HG02943 (cell line): Measurements from ENCODE around the gene TBX5.

ENCODE experiments used
- ATAC-seq: cut with Tn5 transposase; IDR thresholded peaks from one replicate; pipeline ENCODE4 v1.9.1; 2021; ENCODE audit warnings: mild to moderate bottlenecking, low read depth, moderate library complexity; ENCODE audit not compliant: unreplicated experiment

The TBX5 gene

DNA sequence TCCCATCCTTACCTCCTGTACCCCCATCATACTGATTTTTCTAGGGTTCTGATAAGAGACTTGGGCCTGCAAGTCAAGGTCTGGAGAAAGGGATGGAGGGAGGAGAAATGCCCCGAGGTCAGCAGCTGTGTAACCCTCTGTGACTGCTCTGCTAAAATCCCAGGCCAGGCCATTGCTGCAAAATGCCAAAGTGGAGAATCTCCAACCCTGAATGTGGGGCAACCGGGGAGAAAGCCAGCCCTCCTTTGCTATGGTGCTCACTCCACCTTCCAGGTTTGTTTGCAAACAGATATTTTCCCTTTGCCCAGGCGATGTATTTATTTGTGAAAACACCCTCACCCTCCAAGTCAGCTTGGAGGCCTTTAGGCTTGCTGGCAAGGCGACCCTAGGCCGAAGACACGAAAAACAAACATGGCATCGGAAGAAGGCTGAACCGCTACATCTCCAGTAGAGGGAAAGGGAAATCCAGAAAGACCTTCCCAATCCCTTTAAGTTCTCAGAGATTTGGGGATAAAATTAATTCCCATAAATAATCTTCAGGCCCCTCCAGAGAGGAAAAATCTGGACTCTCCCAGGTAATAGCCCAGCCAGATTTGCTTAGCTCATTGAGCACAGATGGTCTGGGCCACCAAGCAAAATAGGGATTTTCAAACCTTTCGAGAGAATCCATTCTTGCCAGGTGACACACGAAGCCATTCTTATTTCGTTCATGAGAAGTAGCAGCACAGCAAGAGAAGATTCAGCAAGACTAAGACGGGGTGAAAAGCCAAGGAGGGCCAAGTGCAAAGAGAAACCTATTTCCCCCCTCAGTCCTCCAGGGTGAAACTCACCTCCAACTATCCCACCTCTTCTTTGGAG lies 1.3 kb upstream of the TBX5 start:
- no peak for ATAC-seq

DNA sequence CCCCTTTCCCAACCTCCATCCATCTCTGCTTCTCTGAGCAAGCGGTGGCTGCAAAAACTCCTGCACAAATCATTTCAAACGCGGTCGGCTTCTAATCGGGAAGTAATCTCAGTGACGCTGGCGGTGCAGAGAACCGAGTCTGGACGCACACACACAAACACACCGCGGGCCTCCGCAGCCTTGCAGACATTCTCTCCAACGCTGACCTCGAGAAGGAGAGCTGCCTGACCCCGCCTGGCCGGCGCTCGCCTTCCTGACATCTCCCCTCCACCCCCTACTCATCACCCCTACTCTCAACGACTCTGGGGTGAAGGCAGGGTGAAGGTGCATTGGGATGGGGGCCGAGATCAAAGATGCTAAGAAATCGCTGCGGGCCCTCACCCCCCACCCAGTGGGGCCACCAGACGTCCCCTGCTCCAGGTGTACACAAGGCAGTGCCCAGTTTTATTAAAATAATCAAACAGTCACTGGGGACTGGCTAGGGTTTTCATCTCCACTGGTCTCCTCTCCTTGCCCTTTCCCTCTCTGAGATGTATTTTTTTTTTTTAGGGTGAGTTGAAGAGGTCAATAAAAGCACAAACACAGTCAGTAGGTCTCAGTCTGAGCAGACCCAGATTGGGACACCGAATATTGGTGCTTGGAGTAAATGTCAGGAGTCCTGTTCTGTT lies 506 bp upstream of the TBX5 start:
- no peak for ATAC-seq

DNA sequence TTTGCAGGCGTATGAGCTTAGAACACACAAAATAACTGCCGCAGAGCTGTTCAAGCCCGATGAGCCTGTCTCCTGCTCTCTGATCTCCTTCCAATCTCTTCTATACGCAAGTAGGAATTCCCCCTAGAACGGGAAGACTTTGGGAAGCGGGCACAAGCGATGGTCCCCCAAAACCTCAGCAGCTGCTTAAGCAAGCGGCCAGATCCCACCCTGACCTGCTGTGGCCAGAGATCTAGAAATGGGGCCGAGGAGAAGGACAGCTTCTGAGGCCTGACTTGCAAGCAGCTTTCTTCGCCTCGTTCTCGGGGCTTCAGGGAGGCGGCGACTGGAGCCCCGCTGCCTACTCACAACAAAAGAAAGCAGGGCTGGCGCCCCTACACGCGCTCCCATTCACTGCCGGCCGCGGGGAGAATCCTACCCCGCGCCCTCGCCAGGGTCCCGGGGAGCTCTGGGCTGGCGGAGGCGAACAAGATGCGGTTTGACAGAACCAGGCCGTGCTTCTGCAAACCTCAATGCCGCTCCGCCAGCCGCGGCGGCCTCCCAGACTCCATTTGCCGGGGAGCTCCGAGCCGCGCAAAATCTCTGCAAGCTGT lies 922 bp downstream of the TBX5 start:
- ATAC-seq: no peak

DNA sequence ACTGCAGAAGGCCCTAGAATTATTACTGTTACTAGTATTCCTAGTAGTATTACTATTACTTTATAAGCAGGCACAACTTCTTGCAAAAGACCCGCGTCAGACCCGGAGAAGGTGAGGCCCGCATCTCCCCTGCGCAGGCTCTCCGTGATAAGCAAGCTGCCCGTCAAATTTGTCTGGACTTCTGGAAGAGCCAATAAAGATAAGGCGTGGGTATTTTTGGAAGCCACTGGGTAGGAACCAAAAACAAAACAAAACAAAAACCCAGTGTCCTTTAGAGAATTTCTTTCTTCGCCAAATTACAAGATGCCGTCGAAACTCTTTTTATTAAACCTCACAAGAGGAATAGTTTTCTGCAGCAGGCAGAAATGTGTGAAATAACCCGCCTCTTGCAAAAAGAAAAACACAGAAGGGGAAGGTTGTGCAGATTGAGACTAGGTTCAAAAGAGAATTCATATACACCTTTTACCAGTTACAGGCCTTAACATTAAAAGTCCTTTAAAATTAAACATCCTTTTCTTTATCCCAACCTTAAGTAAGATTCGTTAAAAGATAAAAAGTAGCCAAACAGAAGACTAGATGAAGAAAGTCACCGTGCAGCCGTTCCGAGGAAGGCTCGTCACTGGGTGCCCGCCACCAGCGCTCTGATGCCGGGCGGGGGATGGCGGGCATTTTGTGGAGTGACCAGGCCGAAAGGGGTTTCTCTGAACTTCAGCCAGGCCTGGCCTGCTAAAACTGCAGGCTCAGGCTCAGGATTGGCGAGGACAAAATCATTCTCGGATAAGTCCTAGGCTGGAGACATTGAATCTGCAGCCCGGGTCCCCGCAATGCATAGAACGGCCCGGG lies 1.6 kb downstream of the TBX5 start:
- ATAC-seq: no peak

DNA sequence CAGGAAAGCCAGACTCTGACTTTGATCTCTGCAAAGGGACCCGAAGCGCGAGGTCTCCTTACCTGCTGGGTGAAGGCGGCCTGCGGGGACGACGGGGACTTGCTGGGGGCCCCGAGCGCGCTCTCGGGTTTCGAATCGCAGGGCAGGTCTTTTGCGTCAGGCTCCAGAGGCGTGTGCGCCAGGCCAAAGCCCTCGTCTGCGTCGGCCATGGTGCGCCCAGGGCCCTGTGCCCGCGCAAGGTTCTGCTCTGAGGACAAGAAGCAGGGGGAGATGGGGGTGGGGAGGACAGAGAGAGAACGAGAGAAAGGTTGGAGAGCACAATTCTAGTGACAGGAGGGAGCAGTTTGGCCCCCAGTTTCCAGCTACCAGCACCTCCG lies 2.3 kb downstream of the TBX5 start:
- no peak for ATAC-seq

DNA sequence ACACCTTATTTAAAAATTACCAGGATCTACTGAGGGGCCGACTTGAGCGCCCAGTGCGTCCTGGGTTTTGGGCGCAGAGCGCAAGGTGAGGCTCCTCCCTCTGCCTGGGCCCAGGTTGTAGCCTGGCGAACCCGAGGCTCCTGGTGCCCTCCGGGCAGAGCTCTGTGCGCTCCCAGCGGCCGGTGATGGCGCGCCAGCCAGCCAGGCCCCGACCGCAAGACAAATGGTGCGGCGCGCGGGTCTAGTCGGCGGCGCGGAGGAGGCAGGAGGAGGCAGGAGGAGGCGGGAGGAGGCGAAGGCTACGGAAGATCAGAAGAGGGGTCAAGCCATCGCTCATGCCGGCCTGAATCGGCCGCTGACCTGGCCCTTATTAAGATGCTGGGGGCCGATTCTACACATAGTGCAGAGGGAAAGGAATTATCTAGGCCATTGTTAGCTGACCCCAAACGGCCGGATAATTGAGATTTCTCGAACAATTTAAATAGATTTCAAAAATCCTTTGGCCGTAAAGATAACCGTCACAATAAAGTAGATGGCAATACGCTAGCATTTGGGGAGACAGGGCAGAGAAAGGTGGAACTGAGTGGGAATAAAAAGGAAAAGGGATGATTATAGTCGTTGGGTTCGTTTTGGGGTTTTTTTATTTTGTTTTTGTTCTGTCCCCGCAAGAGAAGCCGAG lies 2.8 kb downstream of the TBX5 start:
- no peak for ATAC-seq

DNA sequence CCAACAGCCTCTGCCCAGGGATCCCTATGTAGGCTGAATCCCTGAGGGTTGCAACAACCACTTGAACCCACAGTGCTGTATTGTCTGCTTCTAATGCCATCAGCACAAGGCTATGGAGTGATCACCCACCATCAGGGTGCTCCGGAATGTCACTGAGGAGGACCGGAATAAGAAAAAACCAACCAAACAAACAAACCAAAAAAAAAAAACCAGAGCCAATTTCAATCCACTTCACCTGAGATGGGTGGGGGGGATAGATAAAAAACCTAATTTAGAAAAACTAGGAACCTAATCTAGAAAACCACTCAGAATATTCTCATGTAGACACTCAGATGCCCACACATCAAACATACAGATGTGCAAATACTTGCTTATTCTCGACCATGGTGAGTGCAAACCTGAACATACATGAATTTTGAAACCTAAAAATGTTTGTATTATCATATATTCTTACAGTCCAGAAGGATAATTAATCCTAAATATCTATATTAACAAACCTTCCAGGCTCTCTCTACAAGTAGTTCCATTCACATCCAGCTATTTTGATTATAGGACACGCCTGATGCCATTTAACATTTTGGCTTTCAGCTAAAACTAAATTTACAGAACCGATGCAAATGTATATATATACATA lies 3.7 kb downstream of the TBX5 start:
- no peak for ATAC-seq

DNA sequence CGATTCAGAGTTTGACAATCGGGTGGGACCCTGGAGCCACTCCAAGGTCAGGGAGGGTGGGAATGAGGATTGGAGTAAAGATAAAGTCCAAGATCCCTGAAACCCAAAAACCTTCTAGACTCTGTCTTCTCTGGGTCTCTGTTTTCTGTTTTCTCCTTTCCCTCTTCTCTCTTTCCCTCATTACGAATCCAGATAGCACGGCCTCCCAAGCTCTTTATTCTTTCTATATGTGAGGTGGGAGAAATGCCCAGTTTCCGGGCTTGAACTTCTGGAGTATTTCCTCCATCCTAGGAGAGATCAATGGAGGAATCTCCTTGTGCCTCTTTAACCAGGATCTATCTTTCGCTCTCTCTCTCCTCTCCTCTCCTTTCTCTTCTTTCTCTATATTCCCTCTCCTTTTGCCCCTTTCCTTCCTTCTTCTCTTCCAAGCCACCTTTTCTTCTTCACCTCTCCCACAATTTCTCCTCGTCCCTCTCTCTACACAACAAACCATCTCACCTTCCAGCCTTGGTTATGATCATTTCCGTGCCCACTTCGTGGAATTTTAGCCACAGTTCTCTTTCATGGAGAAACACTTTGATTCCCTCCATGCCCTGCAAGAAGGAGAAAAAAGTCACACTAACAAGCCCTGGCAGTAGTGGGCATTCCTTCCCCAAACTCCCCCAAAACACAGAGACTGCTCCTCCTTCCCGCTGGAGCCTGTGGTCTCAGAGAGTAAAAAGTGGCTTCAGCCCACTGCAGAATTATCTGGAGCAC lies 4.4 kb downstream of the TBX5 start:
- ATAC-seq: no peak

DNA sequence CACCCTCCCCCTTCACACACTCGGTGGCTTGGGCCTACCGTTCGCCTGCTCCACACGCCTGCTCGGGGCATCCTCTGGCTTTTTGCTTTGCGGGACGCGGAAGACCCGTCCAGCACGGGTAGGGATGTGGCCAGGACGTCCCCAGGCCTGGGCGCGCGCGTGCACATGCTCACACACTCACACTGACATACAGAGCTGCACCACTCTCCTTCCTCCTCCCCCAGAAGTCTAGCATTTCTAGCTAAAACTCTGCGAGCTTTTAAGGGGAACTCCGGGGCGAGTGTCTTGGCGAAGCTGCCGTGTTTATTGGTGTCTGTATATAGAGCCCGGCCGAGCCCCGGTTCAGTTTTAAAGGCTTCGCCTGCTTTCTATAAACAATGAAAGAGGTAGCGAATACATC lies 5.0 kb downstream of the TBX5 start:
- no peak for ATAC-seq

DNA sequence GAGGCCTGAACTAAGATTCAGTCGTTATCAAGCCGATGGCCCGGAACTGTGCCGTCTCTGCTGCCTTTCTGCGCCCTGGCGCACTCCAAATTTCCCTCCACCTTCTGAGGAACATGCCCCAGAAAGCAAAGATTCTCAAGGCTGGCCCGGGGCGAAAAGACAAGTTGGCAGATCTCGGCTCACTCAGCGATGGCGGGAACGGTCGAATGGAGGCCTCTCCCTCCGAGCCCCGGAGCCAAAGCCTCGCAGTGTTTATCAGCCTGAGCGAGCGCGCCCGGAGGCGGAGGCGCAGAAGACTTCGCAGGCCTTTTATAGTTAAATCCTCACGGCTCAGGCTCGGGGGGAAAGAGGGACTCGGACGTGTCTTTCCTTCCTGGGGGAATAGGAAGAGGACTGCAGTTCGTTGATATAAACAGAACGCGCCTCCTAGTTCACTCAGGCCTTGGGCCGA lies 5.6 kb downstream of the TBX5 start:
- ATAC-seq: no peak

DNA sequence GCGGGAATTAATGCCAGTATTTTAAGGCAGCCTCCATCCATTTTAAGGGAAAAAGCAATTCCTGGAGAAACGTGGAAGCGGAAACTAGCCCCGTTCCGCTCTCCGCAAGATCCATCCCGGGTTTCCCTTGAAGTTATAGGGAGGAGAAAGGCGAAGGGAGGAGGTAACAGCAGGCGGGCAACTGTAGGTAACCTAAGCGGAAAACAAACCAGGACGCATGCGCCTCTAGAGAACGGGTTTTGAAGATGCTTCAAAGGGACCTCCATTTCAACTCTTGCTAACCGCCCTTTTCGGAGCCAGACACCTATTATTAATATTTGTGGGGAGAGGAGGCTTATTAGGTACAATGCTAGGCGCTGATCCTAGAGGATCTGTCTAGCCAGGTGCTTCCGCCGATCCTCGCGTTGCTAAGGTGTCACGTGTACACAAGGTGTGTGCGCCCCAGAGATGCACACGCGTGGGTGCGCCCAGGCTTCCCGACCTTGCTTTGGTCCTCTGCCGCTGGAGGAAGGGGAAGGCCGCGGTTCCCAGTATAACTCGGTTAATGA lies 6.2 kb downstream of the TBX5 start:
- ATAC-seq: no peak

DNA sequence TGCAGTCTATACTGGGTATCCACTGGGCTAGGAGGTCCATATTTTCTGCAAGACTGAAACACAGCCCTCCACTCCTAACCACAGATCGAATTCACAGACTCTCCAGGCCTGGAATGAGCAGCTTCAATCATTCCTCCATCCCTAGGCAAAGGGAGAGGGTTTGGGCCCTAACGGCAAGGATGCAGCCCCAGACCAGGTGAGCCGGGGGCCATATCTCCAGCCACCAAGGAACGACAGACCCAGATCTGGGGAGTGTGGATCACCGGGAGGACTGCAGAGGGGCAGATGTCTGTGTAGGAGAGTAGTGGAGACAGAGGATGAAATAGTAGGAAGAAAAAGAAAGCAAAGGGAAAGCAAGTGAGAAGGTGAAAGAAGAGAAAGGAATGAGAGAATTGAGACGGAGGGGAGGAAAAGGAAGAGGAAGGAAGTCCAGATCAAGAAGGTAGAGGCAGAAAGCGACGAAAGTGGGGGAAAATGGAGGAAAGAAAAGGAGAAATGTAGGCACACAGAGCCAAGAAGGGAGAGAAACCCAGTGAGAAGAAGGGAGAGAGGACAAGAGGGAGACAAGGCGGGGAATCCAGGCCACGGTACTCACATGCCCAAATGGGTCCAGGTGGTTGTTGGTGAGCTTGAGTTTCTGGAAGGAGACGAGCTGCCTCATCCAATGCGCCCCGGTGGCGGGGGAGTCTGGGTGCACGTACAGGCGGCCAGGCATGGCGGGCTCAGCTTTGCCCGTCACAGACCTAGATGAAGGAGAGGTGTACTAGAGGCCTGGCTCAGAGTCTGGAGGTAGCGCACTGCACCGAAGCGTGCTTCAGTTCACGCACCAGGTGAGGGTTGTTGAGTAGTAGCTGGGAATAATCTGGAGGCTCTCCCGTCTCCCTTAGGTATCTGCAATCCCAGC lies 7.7 kb downstream of the TBX5 start:
- no peak for ATAC-seq

DNA sequence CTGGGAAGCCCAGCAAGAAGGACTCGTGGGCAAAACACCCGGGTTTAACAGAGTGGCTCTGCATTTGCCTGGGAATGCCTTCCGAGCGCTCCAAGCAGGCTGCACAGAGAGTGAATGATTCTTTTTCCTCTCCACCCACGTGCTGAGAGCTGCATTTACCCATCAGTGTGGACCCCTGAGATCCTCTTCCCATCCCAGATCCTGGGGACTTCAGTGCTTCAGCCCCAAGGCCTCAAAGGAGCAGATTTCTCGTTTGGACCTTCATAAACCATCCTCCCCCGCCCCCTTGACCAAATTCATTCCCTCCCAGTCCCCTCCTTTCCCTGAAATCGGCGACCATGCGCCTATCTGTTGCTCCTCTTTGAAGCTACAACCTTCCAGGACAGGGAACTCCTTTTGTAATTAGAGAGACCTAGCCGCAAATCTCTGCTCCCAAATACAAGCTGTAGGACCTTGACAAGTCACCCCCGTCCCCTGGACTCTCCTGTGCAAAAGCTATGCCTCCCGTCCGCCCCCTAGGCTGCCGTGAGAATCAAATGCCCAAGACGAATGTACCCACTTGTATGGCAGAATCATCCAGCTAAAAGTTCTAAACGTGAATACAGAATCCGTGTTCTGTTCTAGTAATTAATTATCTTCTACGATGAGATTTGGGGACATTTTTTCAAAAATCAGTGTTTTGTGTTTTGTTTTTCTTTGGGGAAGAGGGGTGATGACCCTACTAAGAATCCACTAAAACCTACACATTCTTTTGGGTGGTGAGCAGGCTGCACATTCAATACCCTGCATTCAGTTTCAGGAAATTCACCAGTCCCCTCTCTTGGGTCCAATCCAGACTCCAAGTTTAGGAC lies 8.8 kb downstream of the TBX5 start:
- ATAC-seq: no peak

DNA sequence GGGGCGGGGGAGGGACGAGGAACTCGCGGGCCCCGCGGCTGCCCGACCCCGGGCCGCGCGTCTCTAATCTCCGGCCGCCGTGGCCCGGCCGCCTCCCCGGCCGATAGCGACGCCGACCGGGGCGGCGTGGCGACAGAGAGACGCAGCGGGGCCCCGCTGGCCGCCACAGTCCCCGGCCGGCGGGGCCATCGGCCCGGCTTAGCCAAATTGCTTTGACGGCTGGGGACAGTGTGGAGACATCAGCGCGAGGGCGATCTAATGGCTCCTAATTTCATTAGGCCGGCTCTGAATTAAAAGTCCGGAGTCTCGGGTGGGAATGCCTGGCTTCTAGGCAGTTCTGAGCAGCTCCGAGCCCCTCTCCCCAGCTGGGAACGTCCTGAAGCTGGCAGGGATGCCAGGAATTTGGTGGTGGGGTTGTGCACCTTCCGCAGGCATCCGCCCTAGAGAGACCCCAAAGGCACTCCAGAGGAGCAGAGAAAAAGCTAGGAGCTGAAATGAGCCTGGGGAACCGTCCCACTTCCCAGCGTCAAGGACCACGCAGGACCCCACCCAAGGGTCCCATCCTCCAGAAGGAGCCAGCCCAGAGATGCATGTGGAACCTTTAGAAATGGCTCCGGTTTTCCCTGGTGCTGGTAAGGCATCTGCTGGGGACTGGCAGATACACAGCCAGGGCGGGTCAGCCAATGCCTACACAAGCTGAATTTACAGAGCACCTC lies 9.6 kb downstream of the TBX5 start:
- no peak for ATAC-seq

DNA sequence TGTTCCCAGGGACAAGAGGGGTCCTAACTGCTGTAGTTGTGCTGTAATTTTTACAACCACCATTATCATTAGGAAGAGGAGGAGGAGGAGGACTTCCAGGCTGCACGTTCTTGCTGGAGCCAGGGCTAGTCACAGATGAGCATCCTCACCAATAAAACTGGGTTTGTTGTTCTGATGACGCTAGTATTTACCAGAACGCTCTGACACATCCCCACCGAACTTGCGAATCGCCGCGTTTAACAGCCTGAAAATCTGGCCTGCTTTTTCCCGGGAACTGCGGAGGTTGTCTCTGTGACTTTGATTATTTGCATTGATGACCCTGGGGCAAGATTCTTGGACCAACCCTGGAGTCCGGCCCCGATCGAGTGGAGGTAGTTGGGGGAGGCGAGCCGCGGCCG lies 10.2 kb downstream of the TBX5 start:
- ATAC-seq: no peak

DNA sequence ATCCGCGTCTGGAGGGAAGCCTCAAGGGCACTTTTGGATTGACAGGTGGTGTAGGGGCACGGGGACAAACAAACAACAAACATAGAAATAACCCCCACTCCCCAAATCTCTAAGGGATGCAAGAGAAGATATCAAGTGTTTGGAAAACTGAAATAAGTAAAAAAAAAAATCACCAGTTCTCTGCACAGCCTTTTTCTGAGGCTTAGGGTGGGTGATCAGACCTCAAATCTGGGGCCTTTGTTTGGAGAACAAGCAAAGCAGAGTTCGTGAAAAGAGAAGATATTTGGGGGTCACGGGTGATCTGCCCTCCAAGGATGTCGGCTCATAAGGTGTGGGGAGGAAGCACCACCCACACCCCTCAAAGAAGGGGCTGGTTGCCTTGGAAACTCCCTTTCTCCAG lies 10.7 kb downstream of the TBX5 start:
- ATAC-seq: no peak
